Kidney capillary endothelial cell (primary cell): ENCODE results near the gene NR2E1.

Experiments
- DNase-seq: peaks from one replicate; pipeline ENCODE4 v3.0.0-alpha.2; 2018; ENCODE audit warnings: low spot score

NR2E1 gene

GRCh38 chr6:108209738-108210137 is 43.9 kb downstream of the NR2E1 start:
- no peak for DNase-seq

GRCh38 chr6:108210556-108210955 is 44.7 kb downstream of the NR2E1 start:
- DNase-seq = no peak

DNA sequence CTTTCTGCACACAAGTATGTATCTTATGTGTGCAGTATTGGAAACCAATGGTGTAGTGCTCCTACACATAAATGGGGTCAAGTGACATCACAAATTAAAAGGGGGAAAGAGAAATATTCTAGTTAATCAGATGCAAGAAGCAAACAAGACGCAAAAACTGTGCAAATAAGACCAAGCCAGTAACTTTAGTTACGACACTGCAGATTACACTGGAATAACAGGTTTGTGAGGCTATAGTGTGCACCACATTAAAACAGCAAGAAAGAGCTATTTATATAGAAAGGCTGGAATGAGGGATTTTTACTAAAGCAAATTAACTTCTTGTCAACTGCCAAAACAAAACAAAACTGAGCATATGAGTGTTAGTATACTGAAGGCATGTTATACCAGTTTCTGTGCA is 45.8 kb downstream of the NR2E1 start:
- DNase-seq = no peak

- no peak for DNase-seq
Observed at GRCh38 chr6:108222064-108222463, 56.2 kb downstream of the NR2E1 start.

- DNase-seq = peak; percentile 9
Observed at GRCh38 chr6:108222504-108222903, 56.7 kb downstream of the NR2E1 start.

DNA sequence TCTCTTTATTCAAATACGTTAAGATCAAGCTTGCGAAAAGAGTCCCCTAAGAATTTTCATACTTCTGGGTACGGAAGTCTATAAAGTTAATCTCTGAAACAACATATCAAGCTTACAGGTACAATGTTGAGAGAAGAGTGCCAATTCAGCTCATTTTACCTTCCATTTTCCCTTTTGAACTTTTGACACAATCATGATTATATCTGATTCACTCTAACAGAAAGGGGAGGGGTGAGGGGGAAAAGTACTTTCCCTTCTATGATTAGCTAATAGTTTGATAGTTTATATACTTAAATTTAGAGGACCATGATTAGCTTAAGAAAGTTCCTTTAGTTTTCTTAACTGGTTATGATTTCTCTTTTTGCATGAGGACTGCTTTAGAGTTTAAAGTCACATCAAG is 61.5 kb downstream of the NR2E1 start:
- no peak for DNase-seq

DNA sequence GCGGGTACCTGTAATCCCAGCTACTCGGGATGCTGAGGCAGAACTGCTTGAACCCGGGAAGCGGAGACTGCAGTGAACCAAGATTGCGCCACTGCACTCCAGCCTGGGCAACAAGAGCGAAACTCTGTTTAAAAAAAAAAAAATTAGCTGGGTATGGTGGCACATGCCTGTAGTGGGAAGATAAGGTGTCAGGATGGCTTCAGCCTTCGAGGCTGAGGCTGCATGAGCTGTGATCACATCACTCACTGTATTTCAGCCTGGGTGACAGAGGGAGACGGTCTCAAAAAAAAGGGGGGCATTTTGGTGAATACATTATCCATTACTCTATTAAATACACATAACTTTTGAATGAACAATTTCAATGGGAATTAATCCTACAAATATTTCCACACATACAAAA is 62.6 kb downstream of the NR2E1 start:
- DNase-seq = no peak

DNA sequence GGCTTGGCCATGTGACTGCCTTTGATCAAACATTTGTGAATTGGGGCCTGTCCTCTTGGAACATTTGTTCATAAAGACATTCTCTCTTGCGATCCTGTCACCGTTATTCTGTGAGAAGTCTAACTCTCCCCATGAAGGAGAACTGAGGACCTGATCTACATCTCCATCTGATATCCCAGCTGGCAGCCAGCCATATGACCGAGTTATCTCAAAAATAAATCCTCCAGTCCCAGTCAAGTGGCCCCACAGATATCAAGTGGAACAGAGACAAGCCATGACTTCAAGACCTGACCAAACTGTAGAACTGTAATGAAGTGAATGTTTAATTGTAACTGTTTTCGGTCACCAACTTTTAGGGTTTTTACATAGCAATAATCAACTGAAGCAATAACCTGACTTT is 69.3 kb downstream of the NR2E1 start:
- no peak for DNase-seq

DNA sequence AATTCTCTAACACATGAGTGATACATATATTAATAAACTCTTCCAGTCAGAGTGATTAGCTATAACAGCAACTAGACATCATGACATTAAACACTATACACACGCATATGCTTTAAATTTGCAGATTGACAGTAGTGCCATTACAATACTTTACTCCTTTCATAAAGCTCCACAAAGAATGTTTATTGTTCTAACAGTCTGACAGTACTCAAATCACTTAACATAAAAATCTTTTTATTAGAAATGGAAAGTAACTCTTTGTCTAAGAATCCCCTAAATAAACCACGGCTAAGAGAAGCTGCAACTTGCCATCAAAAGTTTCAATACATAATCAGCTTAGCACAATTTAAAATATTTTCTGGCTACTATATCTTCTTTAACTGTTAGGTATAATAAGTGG is 71.0 kb downstream of the NR2E1 start:
- DNase-seq = no peak

DNA sequence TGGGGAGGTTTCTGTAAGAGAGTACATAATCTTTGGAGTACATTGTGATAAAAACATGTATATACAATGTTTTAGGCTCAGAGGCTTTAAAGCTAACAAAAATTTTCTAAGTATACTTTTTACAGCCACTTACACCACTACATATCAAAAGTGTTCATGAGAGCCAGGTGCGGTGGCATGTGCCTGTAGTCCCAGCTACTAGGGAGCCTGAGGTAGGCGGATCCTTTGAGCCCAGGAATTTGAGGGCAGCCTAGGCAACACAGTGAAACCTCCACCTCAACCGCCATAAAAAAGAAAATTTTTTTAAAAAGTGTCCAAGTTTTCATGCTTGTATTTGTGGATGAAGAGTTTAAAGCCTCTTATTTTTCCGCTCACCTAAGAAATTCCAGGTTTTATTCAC is 72.5 kb downstream of the NR2E1 start:
- no peak for DNase-seq
